Measurements from ENCODE around the gene ESRRG.

Gene ESRRG

DNA sequence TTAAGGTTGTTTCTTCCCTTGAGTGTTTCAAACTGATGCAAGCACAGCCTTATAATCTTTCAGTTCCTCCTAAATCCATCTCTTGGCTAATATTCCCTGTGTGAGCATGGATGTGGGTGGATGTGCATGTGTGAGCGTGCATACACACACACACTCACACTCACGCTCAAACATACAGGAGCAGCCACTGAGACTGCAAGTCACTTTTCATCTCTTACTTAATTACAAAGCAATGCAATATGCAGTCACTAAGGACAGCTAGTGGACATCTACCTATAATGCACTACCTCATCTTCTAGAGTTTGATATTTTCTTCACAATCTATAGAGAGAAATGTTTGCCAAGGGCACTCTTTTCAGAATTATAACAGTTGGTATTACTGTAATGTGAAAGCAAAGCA is 1.4 kb downstream of the ESRRG start:
- Histone ChIP-seq H2BK12ac (ENCODE audit: low read length) (no peak overlapping the region), H2AFZ (ENCODE audit: low read length) (no peak overlapping the region), H3K4ac (ENCODE audit: low read length) (no peak overlapping the region), H2BK120ac (ENCODE audit: low read depth, low read length) (no peak overlapping the region), H3K18ac (ENCODE audit: low read length) (no peak overlapping the region), H3K27ac (replicated peaks; ENCODE audit: low read length) (no peak overlapping the region), H4K8ac (ENCODE audit: low read depth, low read length) (no peak overlapping the region), H3K23ac (ENCODE audit: low read depth, low read length, poor library complexity) (no peak overlapping the region), H3K27me3 (ENCODE audit: control insufficient read depth in 3 of 3, insufficient read depth in 3 of 3, low read depth in 1 of 3, low read length in 3 of 3) (no peaks in the 10 kb centered on the region), H3K9ac (ENCODE audit: low read depth, low read length, poor library complexity) (no peak overlapping the region), H2BK5ac (ENCODE audit: low read length) (no peak overlapping the region), H3K79me1 (ENCODE audit: low read depth, low read length) (no peaks in the 10 kb centered on the region), H3K4me2 (ENCODE audit: insufficient read depth, low read length, poor library complexity, severe bottlenecking) (no peak overlapping the region), H3K4me3 (ENCODE audit: low read length in 2 of 2) (peak overlapping the region in 1 of 2 donors; percentile 73), H2AK5ac (ENCODE audit: low read depth, low read length) (no peak overlapping the region), H4K91ac (ENCODE audit: low read depth, low read length, poor library complexity) (no peak overlapping the region), H3K4me1 (ENCODE audit: control insufficient read depth in 2 of 2, insufficient read depth in 1 of 2, low read depth in 1 of 2, low read length in 2 of 2) (peaks cover 3 to 4% of the 10 kb centered on the region in 2 donors), H3K14ac (ENCODE audit: low read length) (no peak overlapping the region), H3K9me3 (replicated peaks in 1 of 2; ENCODE audit: control insufficient read depth in 2 of 2, insufficient read depth in 1 of 2, low read depth in 1 of 2, low read length in 2 of 2) (no peaks in the 10 kb centered on the region), H3K36me3 (replicated peaks in 1 of 2; ENCODE audit: control insufficient read depth in 2 of 2, insufficient read depth in 2 of 2, low read length in 2 of 2) (no peaks in the 10 kb centered on the region), H2BK15ac (ENCODE audit: low read length) (no peak overlapping the region)
- DNase-seq (ENCODE audit: low spot score): no peak
- WGBS, 2 donors (ENCODE audit: extremely low coverage in 2 of 2, insufficient read length in 2 of 2, insufficient replicate concordance in 1 of 2): no CpG with 5 or more reads among the region's 2 CpGs

DNA sequence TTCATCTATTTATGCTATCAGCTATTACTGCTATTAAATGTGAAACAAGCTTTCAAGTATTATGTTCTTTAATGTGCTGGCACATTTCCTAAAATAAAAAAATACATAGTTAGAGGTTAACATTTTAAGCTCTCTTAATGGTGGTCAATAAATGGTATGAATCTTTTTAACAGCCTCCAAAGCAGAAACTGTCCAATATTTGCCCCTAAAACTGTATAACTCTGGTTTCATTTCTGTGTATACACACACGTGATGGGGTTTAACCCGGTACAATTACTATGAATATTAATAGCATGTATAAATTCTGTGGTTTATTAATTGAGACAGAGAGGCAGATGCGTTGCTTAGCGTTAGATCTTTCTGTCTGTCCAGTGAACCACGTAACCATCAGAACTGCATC is 2.2 kb downstream of the ESRRG start:
- no peak overlapping the region for H3K18ac ChIP-seq (ENCODE audit: low read length)
- no peak overlapping the region for H3K27ac ChIP-seq (replicated peaks; ENCODE audit: low read length)
- H3K27me3 ChIP-seq (ENCODE audit: control insufficient read depth in 3 of 3, insufficient read depth in 3 of 3, low read depth in 1 of 3, low read length in 3 of 3): no peaks in the 10 kb centered on the region
- no peak overlapping the region for H3K14ac ChIP-seq (ENCODE audit: low read length)
- H4K91ac ChIP-seq (ENCODE audit: low read depth, low read length, poor library complexity): no peak overlapping the region
- H4K8ac ChIP-seq (ENCODE audit: low read depth, low read length): no peak overlapping the region
- no peaks in the 10 kb centered on the region for H3K36me3 ChIP-seq (replicated peaks in 1 of 2; ENCODE audit: control insufficient read depth in 2 of 2, insufficient read depth in 2 of 2, low read length in 2 of 2)
- no CpG with 5 or more reads among the region's 5 CpGs for WGBS, 2 donors (ENCODE audit: extremely low coverage in 2 of 2, insufficient read length in 2 of 2, insufficient replicate concordance in 1 of 2)
- H2BK120ac ChIP-seq (ENCODE audit: low read depth, low read length): no peak overlapping the region
- H2BK12ac ChIP-seq (ENCODE audit: low read length): no peak overlapping the region
- no peak overlapping the region for H3K23ac ChIP-seq (ENCODE audit: low read depth, low read length, poor library complexity)
- peaks cover 3 to 4% of the 10 kb centered on the region in 2 donors for H3K4me1 ChIP-seq (ENCODE audit: control insufficient read depth in 2 of 2, insufficient read depth in 1 of 2, low read depth in 1 of 2, low read length in 2 of 2)
- DNase-seq (ENCODE audit: low spot score): no peak
- no peak overlapping the region for H2AFZ ChIP-seq (ENCODE audit: low read length)
- H3K4me2 ChIP-seq (ENCODE audit: insufficient read depth, low read length, poor library complexity, severe bottlenecking): no peak overlapping the region
- no peaks in the 10 kb centered on the region for H3K79me1 ChIP-seq (ENCODE audit: low read depth, low read length)
- no peak overlapping the region for H2AK5ac ChIP-seq (ENCODE audit: low read depth, low read length)
- H3K9me3 ChIP-seq (replicated peaks in 1 of 2; ENCODE audit: control insufficient read depth in 2 of 2, insufficient read depth in 1 of 2, low read depth in 1 of 2, low read length in 2 of 2): no peaks in the 10 kb centered on the region
- H3K4me3 ChIP-seq (ENCODE audit: low read length in 2 of 2): no peak overlapping the region
- H3K4ac ChIP-seq (ENCODE audit: low read length): no peak overlapping the region
- H2BK15ac ChIP-seq (ENCODE audit: low read length): no peak overlapping the region
- H3K9ac ChIP-seq (ENCODE audit: low read depth, low read length, poor library complexity): no peak overlapping the region
- no peak overlapping the region for H2BK5ac ChIP-seq (ENCODE audit: low read length)

DNA sequence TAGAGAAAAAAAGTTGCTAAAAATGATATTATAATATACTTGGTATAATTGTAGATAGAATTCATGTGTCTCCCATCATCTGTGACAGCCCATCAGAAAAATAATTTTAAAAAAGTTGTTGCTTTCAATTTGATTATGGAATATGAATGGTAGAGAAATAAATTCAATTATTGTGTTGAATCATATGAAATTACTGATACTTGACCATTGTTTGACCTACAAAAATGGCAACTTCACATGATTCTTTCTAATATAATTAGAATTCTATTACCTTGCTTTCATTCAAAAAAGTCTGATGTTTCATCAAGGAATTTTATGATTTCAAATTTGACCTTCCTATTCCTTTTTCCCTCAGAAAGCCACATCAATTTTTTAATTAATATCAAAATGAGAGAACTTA is 11.5 kb downstream of the ESRRG start:
- Histone ChIP-seq H3K79me1 (ENCODE audit: low read depth, low read length) (no peaks in the 10 kb centered on the region), H4K8ac (ENCODE audit: low read depth, low read length) (no peak overlapping the region), H3K27me3 (ENCODE audit: control insufficient read depth in 3 of 3, insufficient read depth in 3 of 3, low read depth in 1 of 3, low read length in 3 of 3) (no peaks in the 10 kb centered on the region), H3K14ac (ENCODE audit: low read length) (no peak overlapping the region), H3K9me3 (replicated peaks in 1 of 2; ENCODE audit: control insufficient read depth in 2 of 2, insufficient read depth in 1 of 2, low read depth in 1 of 2, low read length in 2 of 2) (no peaks in the 10 kb centered on the region), H3K4ac (ENCODE audit: low read length) (no peak overlapping the region), H3K27ac (replicated peaks; ENCODE audit: low read length) (no peak overlapping the region), H3K9ac (ENCODE audit: low read depth, low read length, poor library complexity) (no peak overlapping the region), H4K91ac (ENCODE audit: low read depth, low read length, poor library complexity) (no peak overlapping the region), H3K4me3 (ENCODE audit: low read length in 2 of 2) (no peak overlapping the region), H3K18ac (ENCODE audit: low read length) (no peak overlapping the region), H3K23ac (ENCODE audit: low read depth, low read length, poor library complexity) (no peak overlapping the region), H2AK5ac (ENCODE audit: low read depth, low read length) (no peak overlapping the region), H2BK12ac (ENCODE audit: low read length) (no peak overlapping the region), H3K4me1 (ENCODE audit: control insufficient read depth in 2 of 2, insufficient read depth in 1 of 2, low read depth in 1 of 2, low read length in 2 of 2) (peaks cover 0 to 4% of the 10 kb centered on the region in 2 donors), H2BK120ac (ENCODE audit: low read depth, low read length) (no peak overlapping the region), H3K36me3 (replicated peaks in 1 of 2; ENCODE audit: control insufficient read depth in 2 of 2, insufficient read depth in 2 of 2, low read length in 2 of 2) (no peaks in the 10 kb centered on the region), H2BK15ac (ENCODE audit: low read length) (no peak overlapping the region), H3K4me2 (ENCODE audit: insufficient read depth, low read length, poor library complexity, severe bottlenecking) (no peak overlapping the region), H2BK5ac (ENCODE audit: low read length) (no peak overlapping the region), H2AFZ (ENCODE audit: low read length) (no peak overlapping the region)
- DNase-seq (ENCODE audit: low spot score): no peak

DNA sequence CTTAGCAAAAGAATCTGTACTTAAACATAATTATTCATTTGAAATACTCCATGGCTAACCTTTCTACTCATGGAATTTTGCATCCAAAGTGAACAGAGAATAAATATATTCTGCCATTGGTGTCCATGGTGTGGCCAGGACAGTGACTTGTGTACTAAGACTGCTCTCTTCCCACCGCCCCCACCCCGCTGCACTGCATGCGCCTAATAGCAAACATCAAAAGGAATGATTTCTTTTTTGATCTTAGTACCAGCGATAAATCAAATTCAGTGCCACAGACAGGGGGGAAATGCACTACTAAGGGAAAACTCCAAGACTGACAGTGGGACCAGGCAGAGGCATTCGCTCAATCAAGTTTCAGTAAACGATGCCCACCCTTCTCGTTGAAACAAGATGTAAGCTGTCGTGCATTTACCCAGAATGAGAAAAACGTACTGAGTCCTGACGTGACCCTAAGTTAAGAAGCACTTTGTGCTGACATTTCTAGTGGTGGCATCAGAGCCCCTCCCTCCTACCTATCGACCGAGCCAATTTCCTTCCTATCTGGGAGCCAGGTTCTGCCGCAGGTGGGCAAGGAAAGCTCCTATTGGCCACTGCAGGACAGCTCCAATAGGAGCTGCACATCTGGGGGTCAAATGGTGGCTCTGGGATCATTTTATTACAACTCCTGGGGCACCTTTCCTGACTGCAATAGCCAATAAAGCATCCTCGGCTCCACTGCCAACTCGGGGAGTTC is 12.5 kb downstream of the ESRRG start:
- H3K27ac ChIP-seq (replicated peaks; ENCODE audit: low read length): no peak overlapping the region
- no peak overlapping the region for H2BK15ac ChIP-seq (ENCODE audit: low read length)
- no peak overlapping the region for H2AK5ac ChIP-seq (ENCODE audit: low read depth, low read length)
- no peak overlapping the region for H3K9ac ChIP-seq (ENCODE audit: low read depth, low read length, poor library complexity)
- no peaks in the 10 kb centered on the region for H3K9me3 ChIP-seq (replicated peaks in 1 of 2; ENCODE audit: control insufficient read depth in 2 of 2, insufficient read depth in 1 of 2, low read depth in 1 of 2, low read length in 2 of 2)
- H3K27me3 ChIP-seq (ENCODE audit: control insufficient read depth in 3 of 3, insufficient read depth in 3 of 3, low read depth in 1 of 3, low read length in 3 of 3): no peaks in the 10 kb centered on the region
- H3K4me3 ChIP-seq (ENCODE audit: low read length in 2 of 2): no peak overlapping the region
- H2BK5ac ChIP-seq (ENCODE audit: low read length): no peak overlapping the region
- no peak overlapping the region for H2AFZ ChIP-seq (ENCODE audit: low read length)
- no peak overlapping the region for H2BK12ac ChIP-seq (ENCODE audit: low read length)
- no CpG with 5 or more reads among the region's 15 CpGs for WGBS, 2 donors (ENCODE audit: extremely low coverage in 2 of 2, insufficient read length in 2 of 2, insufficient replicate concordance in 1 of 2)
- H3K4ac ChIP-seq (ENCODE audit: low read length): no peak overlapping the region
- no peak overlapping the region for H3K18ac ChIP-seq (ENCODE audit: low read length)
- DNase-seq (ENCODE audit: low spot score): no peak
- H4K91ac ChIP-seq (ENCODE audit: low read depth, low read length, poor library complexity): no peak overlapping the region
- H3K23ac ChIP-seq (ENCODE audit: low read depth, low read length, poor library complexity): no peak overlapping the region
- no peaks in the 10 kb centered on the region for H3K79me1 ChIP-seq (ENCODE audit: low read depth, low read length)
- no peak overlapping the region for H2BK120ac ChIP-seq (ENCODE audit: low read depth, low read length)
- H3K36me3 ChIP-seq (replicated peaks in 1 of 2; ENCODE audit: control insufficient read depth in 2 of 2, insufficient read depth in 2 of 2, low read length in 2 of 2): no peaks in the 10 kb centered on the region
- H4K8ac ChIP-seq (ENCODE audit: low read depth, low read length): no peak overlapping the region
- H3K4me1 ChIP-seq (ENCODE audit: control insufficient read depth in 2 of 2, insufficient read depth in 1 of 2, low read depth in 1 of 2, low read length in 2 of 2): peaks cover under 1 to 8% of the 10 kb centered on the region in 2 donors
- no peak overlapping the region for H3K4me2 ChIP-seq (ENCODE audit: insufficient read depth, low read length, poor library complexity, severe bottlenecking)
- no peak overlapping the region for H3K14ac ChIP-seq (ENCODE audit: low read length)
